A673 (cell line): ENCODE measurements around the gene CDK5R2. TPM values are rescaled to one million over a fixed set of nuclear protein-coding genes. Genes with fewer than 3 reads are reported as not detected.

Experiments used
- BruUV-seq: library from RNA; stranded (reverse); fragments of 400-500 nt; replicated peaks from 2 replicates; lab custom pipeline; 2021; lab: Mats Ljungman, UMichigan
- CTCF ChIA-PET: fragments of 300-600 bp; sonication (Branson Sonifier 250); formaldehyde crosslinking; loops from one replicate; lab custom pipeline; 2022; ENCODE audit warnings: antibody characterized with exemption; lab: Charles Lee
- POLR2A ChIA-PET: fragments of 300-600 bp; sonication (Branson Sonifier 250); formaldehyde crosslinking; loops from one replicate; lab custom pipeline; 2022; ENCODE audit warnings: antibody characterized with exemption; ENCODE audit not compliant: low non-redundant PET; lab: Charles Lee
- DNase-seq: peaks from one replicate; pipeline ENCODE4 v3.0.0-alpha.2; 2015; ENCODE audit warnings: low spot score
- H3K27ac ChIP-seq: fragments of 200-600 bp; sonication (generic); 2 replicates; pipeline ENCODE4 v1.5.1; 2016; ENCODE audit warnings: mixed run types, low read depth, mild to moderate bottlenecking, mixed read lengths, antibody characterized with exemption, low read length; ENCODE audit not compliant: poor library complexity, severe bottlenecking
- H3K27me3 ChIP-seq: fragments of 200-600 bp; sonication (generic); replicated peaks from 2 replicates; pipeline ENCODE4 v1.6.1; 2017; ENCODE audit warnings: mixed run types, low read depth, mild to moderate bottlenecking, mixed read lengths, antibody characterized with exemption, low read length; ENCODE audit not compliant: insufficient read depth, poor library complexity
- H3K36me3 ChIP-seq: fragments of 200-600 bp; sonication (generic); 2 replicates; pipeline ENCODE4 v1.6.1; 2016; ENCODE audit warnings: mixed run types, mild to moderate bottlenecking, mixed read lengths, antibody characterized with exemption, low read length; ENCODE audit not compliant: insufficient read depth, poor library complexity, severe bottlenecking
- H3K4me1 ChIP-seq: fragments of 200-600 bp; sonication (generic); 2 replicates; pipeline ENCODE4 v1.6.1; 2017; ENCODE audit warnings: mixed run types, mild to moderate bottlenecking, mixed read lengths, antibody characterized with exemption, low read length; ENCODE audit not compliant: insufficient read depth, poor library complexity, severe bottlenecking
- H3K4me3 ChIP-seq: fragments of 200-600 bp; sonication (generic); 2 replicates; pipeline ENCODE4 v1.5.1; 2016; ENCODE audit warnings: low read depth, mixed run types, mild to moderate bottlenecking, mixed read lengths, low read length; ENCODE audit not compliant: poor library complexity, severe bottlenecking
- H3K9me3 ChIP-seq: fragments of 200-600 bp; sonication (generic); 2 replicates; pipeline ENCODE4 v1.6.1; 2016; ENCODE audit warnings: mixed run types, low read depth, mild to moderate bottlenecking, mixed read lengths, antibody characterized with exemption, low read length; ENCODE audit not compliant: poor library complexity, severe bottlenecking
- CTCF ChIP-seq: fragments of 300-800, 200-600 bp; sonication (generic); conservative IDR thresholded peaks from 2 replicates; pipeline ENCODE4 v1.5.1; 2017; ENCODE audit warnings: low read depth, mild to moderate bottlenecking, antibody characterized with exemption, low read length, moderate library complexity, mixed read lengths
- EZH2 ChIP-seq: fragments of 200-600 bp; sonication (generic); IDR thresholded peaks from 2 replicates; pipeline ENCODE4 v1.6.1; 2017; ENCODE audit warnings: borderline replicate concordance, low read depth, mild to moderate bottlenecking, mixed read lengths, antibody characterized with exemption, low read length; ENCODE audit not compliant: poor library complexity, severe bottlenecking
- intact Hi-C: fragments of 100-400 bp; cut with micrococcal nuclease; formaldehyde crosslinking; loops from one replicate; pipeline ENCODE4 v1.10.0; 2022; ENCODE audit not compliant: unreplicated experiment
- total RNA-seq: library from RNA; stranded (reverse); gene quantifications from 2 replicates; pipeline ENCODE4 v1.2.3, GENCODE V29; 2021

CDK5R2 gene
- total RNA-seq, 1 experiment from 2014 or later: 0.37 TPM

- Histone ChIP-seq H3K4me3 (no peak overlapping the region), H3K27ac (no peak overlapping the region), H3K9me3 (no peaks in the 10 kb centered on the region), H3K36me3 (no peaks in the 10 kb centered on the region), H3K4me1 (no peaks in the 10 kb centered on the region), H3K27me3 (peaks cover 1% of the 10 kb centered on the region)
- no TSS peak for BruUV-seq
- ChIA-PET POLR2A (no interaction called here), CTCF (interaction anchor here (0.6 kb wide), 1 partner anchor 136 kb away, joined by 3 read pairs; no protein-coding TSS in a partner anchor)
- DNase-seq: no peak
- intact Hi-C loops: no loop called here
- no peak for TF ChIP-seq EZH2
- TF ChIP-seq CTCF: no peak
Measured at GRCh38 chr2:218946621-218947020, 12.8 kb upstream of the CDK5R2 start.

- DNase-seq: no peak
- BruUV-seq: no TSS peak
- H3K4me1 ChIP-seq: no peaks in the 10 kb centered on the region
- ChIA-PET CTCF (no interaction called here), POLR2A (no interaction called here)
- H3K27ac ChIP-seq: no peak overlapping the region
- no peaks in the 10 kb centered on the region for H3K27me3 ChIP-seq
- no peak for TF ChIP-seq EZH2
- TF ChIP-seq CTCF: no peak
- H3K36me3 ChIP-seq: no peaks in the 10 kb centered on the region
- intact Hi-C loops: no loop called here
- H3K4me3 ChIP-seq: no peak overlapping the region
- no peaks in the 10 kb centered on the region for H3K9me3 ChIP-seq
Measured at GRCh38 chr2:218952160-218952559, 7.3 kb upstream of the CDK5R2 start.

GRCh38 chr2:218953366-218953954 lies 6.0 kb upstream of the CDK5R2 start:
- TF ChIP-seq EZH2 (no peak), CTCF (peak; percentile 49)
- Histone ChIP-seq H3K27me3 (no peaks in the 10 kb centered on the region), H3K36me3 (no peaks in the 10 kb centered on the region), H3K27ac (no peak overlapping the region), H3K4me3 (no peak overlapping the region), H3K4me1 (no peaks in the 10 kb centered on the region), H3K9me3 (no peaks in the 10 kb centered on the region)
- POLR2A ChIA-PET: no interaction called here
- BruUV-seq: no TSS peak
- CTCF ChIA-PET: interaction anchor here (0.6 kb wide), 2 partner anchors 52 to 62 kb away, joined by 5 read pairs; no protein-coding TSS in a partner anchor
- intact Hi-C loops: no loop called here
- DNase-seq: no peak
